ENCODE data around the gene PRPF8. TPM values are rescaled to one million over a fixed set of nuclear protein-coding genes. Genes with fewer than 3 reads are reported as not detected.

The PRPF8 gene
- total RNA-seq, 1 donor from 2014 or later = 374 TPM

- intact Hi-C loops (cut with micrococcal nuclease) = loop anchor here (5.0 to 10.0 kb wide), 4 partner anchors 192 to 444 kb away; partner anchors contain the start of genes CRK and OVCA2
These were observed 38.3 kb downstream of the PRPF8 start for GRCh38 chr17:1646199-1646875.

GRCh38 chr17:1645207-1646171 lies 39.2 kb downstream of the PRPF8 start, which contains the start of gene SCARF1:
TSS of gene SCARF1 (minus strand) at chr17:1645732. CDS start at chr17:1645697, 35 bp downstream.
- intact Hi-C loops (cut with micrococcal nuclease) = loop anchor here (5.0 to 10.0 kb wide), 4 partner anchors 191 to 443 kb away; partner anchors contain the start of genes CRK and OVCA2

GRCh38 chr17:1644493-1645206 lies 40.0 kb downstream of the PRPF8 start:
- intact Hi-C loops (cut with micrococcal nuclease) = loop anchor here (5.0 to 10.0 kb wide), 4 partner anchors 190 to 442 kb away; partner anchors contain the start of genes CRK and OVCA2

- intact Hi-C loops (cut with micrococcal nuclease) = loop anchor here (10.0 kb wide), 3 partner anchors 189 to 401 kb away; partner anchors contain the start of genes CRK and OVCA2
These were observed 40.6 kb downstream of the PRPF8 start for GRCh38 chr17:1643999-1644492.

GRCh38 chr17:1643293-1643998 lies 41.2 kb downstream of the PRPF8 start:
- intact Hi-C loops (cut with micrococcal nuclease) = loop anchor here (10.0 kb wide), 3 partner anchors 189 to 401 kb away; partner anchors contain the start of genes CRK and OVCA2

GRCh38 chr17:1641065-1641403 lies 43.6 kb downstream of the PRPF8 start:
- intact Hi-C loops (cut with micrococcal nuclease) = loop anchor here (10.0 kb wide), 3 partner anchors 186 to 404 kb away; partner anchors contain the start of genes CRK and OVCA2

- intact Hi-C loops (cut with micrococcal nuclease) = loop anchor here (10.0 kb wide), 3 partner anchors 186 to 404 kb away; partner anchors contain the start of genes CRK and OVCA2
These were observed 44.2 kb downstream of the PRPF8 start for GRCh38 chr17:1640329-1641064.

GRCh38 chr17:1639549-1640180 lies 45.0 kb downstream of the PRPF8 start:
- intact Hi-C loops (cut with micrococcal nuclease) = loop anchor here (10.0 kb wide), 3 partner anchors 185 to 405 kb away; partner anchors contain the start of genes CRK and OVCA2

- intact Hi-C loops (cut with micrococcal nuclease) = no loop called here
These were observed 45.9 kb downstream of the PRPF8 start for GRCh38 chr17:1638624-1639300.

- intact Hi-C loops (cut with micrococcal nuclease) = no loop called here
These were observed 46.5 kb downstream of the PRPF8 start for GRCh38 chr17:1638171-1638590.

- intact Hi-C loops (cut with micrococcal nuclease) = no loop called here
These were observed 47.9 kb downstream of the PRPF8 start for GRCh38 chr17:1636732-1637285.

GRCh38 chr17:1635675-1636465 lies 48.8 kb downstream of the PRPF8 start:
- intact Hi-C loops (cut with micrococcal nuclease) = no loop called here

- intact Hi-C loops (cut with micrococcal nuclease) = no loop called here
These were observed 49.6 kb downstream of the PRPF8 start for GRCh38 chr17:1634841-1635650.

GRCh38 chr17:1630662-1631061 lies 54.0 kb downstream of the PRPF8 start:
- intact Hi-C loops (cut with micrococcal nuclease) = no loop called here

- intact Hi-C loops (cut with micrococcal nuclease) = loop anchor here (1.0 to 10.0 kb wide), 4 partner anchors 20 to 355 kb away; partner anchors contain the start of genes BHLHA9, INPP5K, PITPNA and RILP
These were observed 55.0 kb downstream of the PRPF8 start for GRCh38 chr17:1629504-1630310.

All from T-helper 2 cell treated with Interferon-gamma antibody and Interleukin-4, amounts not matched to agents 100 ng/mL and 5 ng/mL, for 36 hours (primary cell).